PC-9 (cell line): Measurements from ENCODE around the gene AGAP3.

Experiments used
- CTCF ChIP-seq: fragments of 200-600 bp; sonication (generic); conservative IDR thresholded peaks from 2 replicates; pipeline ENCODE4 v1.6.1; 2017; ENCODE audit warnings: mixed run types, antibody characterized with exemption, mild to moderate bottlenecking, moderate library complexity
- EZH2 ChIP-seq: fragments of 200-600 bp; sonication (generic); IDR thresholded peaks from 2 replicates; pipeline ENCODE4 v1.8.0; 2017; ENCODE audit warnings: antibody characterized with exemption, low read depth

- TF ChIP-seq CTCF (no peak), EZH2 (no peak)
These were observed 30.5 kb downstream of the AGAP3 start for GRCh38 chr7:151116603-151117440.
